ENCODE measurements around the gene LUZP1.

GRCh38 chr1:23099171-23099536 lies 69.5 kb downstream of the LUZP1 start:
- TF ChIP-seq CTCF (IDR thresholded peaks at IDR 0.05) (no peak), NFIC (IDR thresholded peaks at IDR 0.05; ENCODE audit: borderline replicate concordance) (no peak), ELF1 (IDR thresholded peaks at IDR 0.05) (no peak), RFX5 (IDR thresholded peaks at IDR 0.05; ENCODE audit: low read length) (no peak)
